H1 (cell line): ENCODE data around the gene HEATR9. TPM values are rescaled to one million over a fixed set of nuclear protein-coding genes. Genes with fewer than 3 reads are reported as not detected.

Experiments used
- CTCF ChIA-PET: fragments of 300-600 bp; sonication (Branson Sonifier 250); formaldehyde crosslinking; loops from one replicate; lab custom pipeline; 2021; ENCODE audit not compliant: partially characterized antibody; lab: Charles Lee
- POLR2A ChIA-PET: fragments of 300-600 bp; sonication (Branson Sonifier 250); formaldehyde crosslinking; loops from one replicate; lab custom pipeline; 2021; ENCODE audit warnings: inconsistent platforms; ENCODE audit not compliant: partially characterized antibody; lab: Charles Lee
- DNase-seq, 2 experiments: peaks; one replicate each; pipeline versions ENCODE4 v3.0.0 to v3.0.0-alpha.2; 2010 to 2022; ENCODE audit warnings: low spot score in 2 of 2, low read depth in 1 of 2, mixed read lengths in 1 of 2
- FAIRE-seq: peaks from 2 replicates; lab custom pipeline; 2011; peaks lifted over from hg19 to GRCh38; lab: Jason Lieb, UNC
- H2AFZ ChIP-seq: 2 replicates; pipeline ENCODE4 v1.8.1; 2012; ENCODE audit warnings: low read length, inconsistent platforms
- H2AK5ac ChIP-seq: 2 replicates; pipeline ENCODE4 v1.6.1; 2013; ENCODE audit warnings: low read depth, low read length
- H2BK120ac ChIP-seq: replicated peaks from 2 replicates; pipeline ENCODE3; 2013; ENCODE audit warnings: low read depth, low read length, inconsistent platforms
- H2BK12ac ChIP-seq: 2 replicates; pipeline ENCODE4 v1.6.1; 2013; ENCODE audit warnings: low read depth, low read length
- H2BK15ac ChIP-seq: 2 replicates; pipeline ENCODE4 v1.6.1; 2013; ENCODE audit warnings: low read length
- H2BK20ac ChIP-seq: 2 replicates; pipeline ENCODE4 v1.6.1; 2013; ENCODE audit warnings: low read length
- H2BK5ac ChIP-seq: 2 replicates; pipeline ENCODE4 v1.6.1; 2013; ENCODE audit warnings: low read depth, low read length
- H3K14ac ChIP-seq: 2 replicates; pipeline ENCODE4 v1.6.1; 2013; ENCODE audit warnings: inconsistent platforms; ENCODE audit not compliant: insufficient read length
- H3K18ac ChIP-seq: 2 replicates; pipeline ENCODE4 v1.6.1; 2013; ENCODE audit warnings: low read length; ENCODE audit errors: extremely low read depth
- H3K23ac ChIP-seq: 2 replicates; pipeline ENCODE4 v1.6.1; 2013; ENCODE audit warnings: inconsistent platforms; ENCODE audit not compliant: insufficient read length
- H3K23me2 ChIP-seq: 2 replicates; pipeline ENCODE4 v1.6.1; 2013; ENCODE audit warnings: low read depth, low read length
- H3K27ac ChIP-seq: 2 replicates; pipeline ENCODE4 v1.6.1; 2011; ENCODE audit warnings: low read depth, low read length, inconsistent platforms
- H3K27me3 ChIP-seq, 4 experiments: replicated peaks in 1 of 4; 1 replicate in 1 of 4; 2 replicates in 3 of 4; pipeline versions ENCODE4 v1.6.1 to v1.8.1; 2011 to 2013; ENCODE audit warnings: low read length in 3 of 4, mild to moderate bottlenecking in 3 of 4, inconsistent platforms in 2 of 4, mixed read lengths in 2 of 4, moderate library complexity in 1 of 4; ENCODE audit not compliant: control insufficient read depth in 3 of 4, insufficient read depth in 3 of 4; ENCODE audit errors: extremely low read depth in 1 of 4
- H3K36me3 ChIP-seq, 4 experiments: 2 replicates each; pipeline versions ENCODE4 v1.6.1 to v1.8.1; 2011 to 2013; ENCODE audit warnings: mild to moderate bottlenecking in 4 of 4, low read length in 3 of 4, moderate library complexity in 2 of 4, control low read depth in 1 of 4, inconsistent platforms in 1 of 4; ENCODE audit not compliant: insufficient read depth in 4 of 4, control insufficient read depth in 2 of 4
- H3K4ac ChIP-seq: replicated peaks from 2 replicates; pipeline ENCODE3; 2013; ENCODE audit warnings: low read length, low read depth, mixed read lengths, inconsistent platforms; ENCODE audit not compliant: insufficient read length
- H3K4me1 ChIP-seq, 4 experiments: replicated peaks in 1 of 4; 1 replicate in 1 of 4; 2 replicates in 3 of 4; pipeline versions ENCODE4 v1.6.1 to v1.8.1; 2011 to 2013; ENCODE audit warnings: low read length in 3 of 4, inconsistent platforms in 2 of 4, mixed read lengths in 1 of 4; ENCODE audit not compliant: insufficient read depth in 4 of 4, control insufficient read depth in 3 of 4
- H3K4me2 ChIP-seq, 2 experiments: 2 replicates each; pipeline versions ENCODE4 v1.6.1 to v1.8.1; 2011 to 2013; ENCODE audit warnings: low read depth in 2 of 2, low read length in 2 of 2, control low read depth in 1 of 2, inconsistent platforms in 1 of 2, mild to moderate bottlenecking in 1 of 2; ENCODE audit not compliant: insufficient read depth in 1 of 2
- H3K4me3 ChIP-seq, 4 experiments: fragments of 200-600, 300-600 bp in 1 of 4; sonication (generic), shearing (Covaris generic), sonication (Bioruptor Twin) in 1 of 4; 2 replicates each; pipeline versions ENCODE4 v1.5.1 to v1.8.1; 2011 to 2016; ENCODE audit warnings: low read length in 4 of 4, low read depth in 3 of 4, control low read depth in 2 of 4, inconsistent platforms in 2 of 4, mild to moderate bottlenecking in 2 of 4, mixed read lengths in 1 of 4, moderate library complexity in 1 of 4; ENCODE audit not compliant: insufficient read depth in 2 of 4; ENCODE audit errors: extremely low read depth in 1 of 4
- H3K56ac ChIP-seq: replicated peaks from 2 replicates; pipeline ENCODE3; 2013; ENCODE audit warnings: low read depth, mild to moderate bottlenecking, mixed read lengths, low read length, inconsistent platforms; ENCODE audit not compliant: insufficient read length
- H3K79me1 ChIP-seq: 2 replicates; pipeline ENCODE4 v1.6.1; 2013; ENCODE audit warnings: low read depth, low read length, control low read depth
- H3K79me2 ChIP-seq, 2 experiments: 2 replicates each; pipeline versions ENCODE4 v1.6.1 to v1.8.1; 2012 to 2013; ENCODE audit warnings: low read length in 2 of 2, mild to moderate bottlenecking in 2 of 2, inconsistent platforms in 1 of 2; ENCODE audit not compliant: insufficient read depth in 2 of 2, control insufficient read depth in 1 of 2
- H3K9ac ChIP-seq, 4 experiments: replicated peaks in 1 of 4; 1 replicate in 1 of 4; 2 replicates in 3 of 4; pipeline versions ENCODE4 v1.6.1 to v1.8.1; 2011 to 2013; ENCODE audit warnings: low read depth in 3 of 4, low read length in 3 of 4, control low read depth in 2 of 4, mild to moderate bottlenecking in 2 of 4, moderate library complexity in 2 of 4, inconsistent platforms in 1 of 4; ENCODE audit errors: extremely low read depth in 1 of 4
- H3K9me3 ChIP-seq, 2 experiments: 2 replicates each; pipeline versions ENCODE4 v1.6.1 to v1.8.1; 2012 to 2013; ENCODE audit warnings: mild to moderate bottlenecking in 2 of 2, moderate library complexity in 2 of 2, control low read depth in 1 of 2, inconsistent platforms in 1 of 2, low read depth in 1 of 2, low read length in 1 of 2, mixed read lengths in 1 of 2; ENCODE audit not compliant: insufficient read depth in 2 of 2
- H4K20me1 ChIP-seq, 2 experiments: replicated peaks in 1 of 2; 2 replicates each; pipeline versions ENCODE3 to v1.8.1; 2011 to 2013; ENCODE audit warnings: inconsistent platforms in 2 of 2, low read length in 2 of 2, mild to moderate bottlenecking in 1 of 2; ENCODE audit not compliant: insufficient read depth in 2 of 2, control insufficient read depth in 1 of 2
- H4K5ac ChIP-seq: 2 replicates; pipeline ENCODE4 v1.6.1; 2013; ENCODE audit warnings: low read length, low read depth, mixed read lengths, inconsistent platforms; ENCODE audit not compliant: insufficient read length
- H4K8ac ChIP-seq: 2 replicates; pipeline ENCODE4 v1.8.0; 2013; ENCODE audit warnings: mild to moderate bottlenecking, moderate library complexity, low read length, inconsistent platforms; ENCODE audit not compliant: insufficient read depth; ENCODE audit errors: extremely low read depth
- H4K91ac ChIP-seq: replicated peaks from 2 replicates; pipeline ENCODE3; 2013; ENCODE audit warnings: low read length, mixed read lengths, inconsistent platforms; ENCODE audit not compliant: insufficient read length
- CEBPB ChIP-seq: IDR thresholded peaks from 2 replicates; pipeline ENCODE4 v1.6.1; 2012; ENCODE audit warnings: low read depth, low read length
- CTBP2 ChIP-seq: IDR thresholded peaks from 2 replicates; pipeline ENCODE4 v1.7.0; 2011; ENCODE audit warnings: borderline replicate concordance, mild to moderate bottlenecking, moderate library complexity, mixed read lengths, low read length; ENCODE audit not compliant: insufficient read depth, insufficient read length
- HDAC2 ChIP-seq, 2 experiments: fragments of 300-600 bp in 1 of 2; sonication (generic) in 1 of 2; IDR thresholded peaks; 2 replicates each; pipeline ENCODE4 v1.6.1; 2011 to 2012; ENCODE audit warnings: low read depth in 2 of 2, low read length in 2 of 2, mild to moderate bottlenecking in 2 of 2, moderate library complexity in 2 of 2, borderline replicate concordance in 1 of 2, inconsistent platforms in 1 of 2
- KDM5A ChIP-seq: fragments of 200-600 bp; IDR thresholded peaks from 2 replicates; pipeline ENCODE4 v1.7.1; 2012; ENCODE audit warnings: mild to moderate bottlenecking, low read length, inconsistent platforms, mixed read lengths
- NANOG ChIP-seq: IDR thresholded peaks from 2 replicates; pipeline ENCODE4 v1.6.1; 2011; ENCODE audit warnings: low read length, low read depth, mild to moderate bottlenecking, inconsistent platforms; ENCODE audit not compliant: insufficient read depth, poor library complexity, severe bottlenecking
- NRF1 ChIP-seq: IDR thresholded peaks from 2 replicates; pipeline ENCODE4 v1.6.1; 2011; ENCODE audit warnings: mild to moderate bottlenecking, low read depth, low read length, improper control_type of control experiment
- RFX5 ChIP-seq: IDR thresholded peaks from 2 replicates; pipeline ENCODE4 v1.6.1; 2011; ENCODE audit warnings: low read depth, low read length, improper control_type of control experiment, borderline replicate concordance
- RXRA ChIP-seq: IDR thresholded peaks from 2 replicates; pipeline ENCODE4 v1.6.1; 2011; ENCODE audit warnings: low read depth, mild to moderate bottlenecking, low read length, moderate library complexity; ENCODE audit not compliant: insufficient read depth
- SUZ12 ChIP-seq: fragments of 200-600 bp; sonication (generic); IDR thresholded peaks from 2 replicates; pipeline ENCODE4 v1.6.1; 2012; ENCODE audit warnings: mild to moderate bottlenecking, inconsistent platforms, low read length, moderate library complexity, mixed read lengths
- TEAD4 ChIP-seq: IDR thresholded peaks from 2 replicates; pipeline ENCODE4 v1.6.1; 2012; ENCODE audit warnings: low read depth, low read length, inconsistent platforms, mixed read lengths
- ZNF274 ChIP-seq: IDR thresholded peaks from 2 replicates; pipeline ENCODE4 v1.7.0; 2012; ENCODE audit warnings: low read length, borderline replicate concordance; ENCODE audit errors: extremely low read depth
- WGBS, 2 experiments: shearing (Covaris generic) in 1 of 2; methylation state at CpG; one replicate each; pipeline versions ENCODE4 v1.1.6 to v1.1.7; 2013 to 2015; ENCODE audit warnings: low lambda C conversion rate in 2 of 2, mixed read lengths in 2 of 2, inconsistent platforms in 1 of 2, low coverage in 1 of 2, missing lambda C conversion rate in 1 of 2; ENCODE audit not compliant: insufficient replicate concordance in 2 of 2, insufficient coverage in 1 of 2, insufficient read length in 1 of 2; ENCODE audit errors: extremely low coverage in 1 of 2, missing lambda C conversion rate in 1 of 2; 5-methylcytosine and 5-hydroxymethylcytosine counted together
- polyA plus RNA-seq, 7 experiments: library from polyadenylated mRNA; depleted of rRNA in 3 of 7; stranded (reverse) in 5 of 7; unstranded in 2 of 7; fragments of >200 nt in 5 of 7; fragments of 200-250 nt in 2 of 7; gene quantifications; 1 replicate in 5 of 7; 2 replicates in 1 of 7; 4 replicates in 1 of 7; pipeline versions ENCODE4 v1.2.1 to v1.2.3, GENCODE V29; 2011 to 2013; ENCODE audit warnings: missing spikeins in 2 of 7, mixed read lengths in 2 of 7
- total RNA-seq: library from RNA; stranded (reverse); fragmentation: NEBNext Ultra II Directional; extraction: Animal tissue kit (Norgen Biotek cat#: 25700); gene quantifications from 2 replicates; pipeline ENCODE4 v1.2.1, GENCODE V29; 2021

Gene HEATR9
- total and polyA plus RNA-seq, 2 of the 8 experiments (the other 6 are each of a cell fraction or from before 2014, with no cell fraction given), result not detected

- H4K20me1 ChIP-seq, result no peaks in the 10 kb centered on the region
- H3K4me2 ChIP-seq, result peak overlapping the region in 1 of 2 experiments; percentile 8; a peak in 1 of 4 replicates
- H2BK20ac ChIP-seq, result no peak overlapping the region
- H3K27me3 ChIP-seq, result no peaks in the 10 kb centered on the region
- FAIRE-seq (no peak), DNase-seq (no peak)
- no peak overlapping the region for H3K56ac ChIP-seq
- no peak overlapping the region for H4K91ac ChIP-seq
- H3K23me2 ChIP-seq, result no peaks in the 10 kb centered on the region
- H3K23ac ChIP-seq, result no peak overlapping the region
- no peak overlapping the region for H2BK5ac ChIP-seq
- H3K9me3 ChIP-seq, result no peaks in the 10 kb centered on the region
- no peaks in the 10 kb centered on the region for H3K79me1 ChIP-seq
- no peak overlapping the region for H3K27ac ChIP-seq
- no peak overlapping the region for H3K4me3 ChIP-seq
- H2BK120ac ChIP-seq, result no peak overlapping the region
- no peak overlapping the region for H2BK15ac ChIP-seq
- H3K14ac ChIP-seq, result no peak overlapping the region
- H3K18ac ChIP-seq, result no peak overlapping the region
- H4K8ac ChIP-seq, result no peak overlapping the region
- H3K9ac ChIP-seq, result no peak overlapping the region
- ChIA-PET CTCF (interaction anchor here (0.7 kb wide), 1 partner anchor 42 kb away, joined by 3 read pairs; no protein-coding TSS in a partner anchor), POLR2A (no interaction called here)
- H3K4me1 ChIP-seq, result peaks cover 0 to 8% (median 3%) of the 10 kb centered on the region in 4 experiments; a peak in 5 of 7 replicates
- no peak overlapping the region for H2BK12ac ChIP-seq
- H3K36me3 ChIP-seq, result no peaks in the 10 kb centered on the region
- 80% methylated on average over 1 of the region's 2 CpGs; no CpG with 5 or more reads in 1 of the 2 experiments for WGBS, 2 experiments
- H3K79me2 ChIP-seq, result no peaks in the 10 kb centered on the region
- H4K5ac ChIP-seq, result no peak overlapping the region
- no peak overlapping the region for H3K4ac ChIP-seq
- H2AK5ac ChIP-seq, result no peak overlapping the region
- peak overlapping the region; percentile 81; the same call in 1 of the 2 replicates for H2AFZ ChIP-seq
- TF ChIP-seq ZNF274, result no peak
- no peak for TF ChIP-seq CEBPB
- no peak for TF ChIP-seq HDAC2 (IDR thresholded peaks at IDR 0.05; ENCODE audit: borderline replicate concordance in 1 of 2, low read depth in 2 of 2, low read length in 2 of 2)
- no peak for TF ChIP-seq KDM5A
- no peak for TF ChIP-seq NANOG
- no peak for TF ChIP-seq CTBP2
- TF ChIP-seq RXRA, result no peak
- TF ChIP-seq SUZ12, result no peak
- no peak for TF ChIP-seq NRF1
- no peak for TF ChIP-seq RFX5
- no peak for TF ChIP-seq TEAD4
These were observed 21.4 kb upstream of the HEATR9 start for GRCh38 chr17:35889818-35890773.
